ENCODE results near the gene RANGRF. TPM values are rescaled to one million over a fixed set of nuclear protein-coding genes. Genes with fewer than 3 reads are reported as not detected.
"Not testable (repeated sequence)": the region's sequence is repeated elsewhere in the genome, so short reads cannot be mapped to it uniquely, and the experiment has no call there.

Gene RANGRF, protein sequence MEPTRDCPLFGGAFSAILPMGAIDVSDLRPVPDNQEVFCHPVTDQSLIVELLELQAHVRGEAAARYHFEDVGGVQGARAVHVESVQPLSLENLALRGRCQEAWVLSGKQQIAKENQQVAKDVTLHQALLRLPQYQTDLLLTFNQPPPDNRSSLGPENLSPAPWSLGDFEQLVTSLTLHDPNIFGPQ
- total RNA-seq (2014; rRNA removed; shearing (Covaris generic)) = 13.0 and 15.9 TPM in 2 replicates
- 16.2 and 20.9 TPM in 2 replicates for polyA plus RNA-seq (2015; cell fraction: cytosol; rRNA removed)
- polyA plus RNA-seq (2015; cell fraction: nucleus; rRNA removed) = 10.9 and 14.5 TPM in 2 replicates

DNA sequence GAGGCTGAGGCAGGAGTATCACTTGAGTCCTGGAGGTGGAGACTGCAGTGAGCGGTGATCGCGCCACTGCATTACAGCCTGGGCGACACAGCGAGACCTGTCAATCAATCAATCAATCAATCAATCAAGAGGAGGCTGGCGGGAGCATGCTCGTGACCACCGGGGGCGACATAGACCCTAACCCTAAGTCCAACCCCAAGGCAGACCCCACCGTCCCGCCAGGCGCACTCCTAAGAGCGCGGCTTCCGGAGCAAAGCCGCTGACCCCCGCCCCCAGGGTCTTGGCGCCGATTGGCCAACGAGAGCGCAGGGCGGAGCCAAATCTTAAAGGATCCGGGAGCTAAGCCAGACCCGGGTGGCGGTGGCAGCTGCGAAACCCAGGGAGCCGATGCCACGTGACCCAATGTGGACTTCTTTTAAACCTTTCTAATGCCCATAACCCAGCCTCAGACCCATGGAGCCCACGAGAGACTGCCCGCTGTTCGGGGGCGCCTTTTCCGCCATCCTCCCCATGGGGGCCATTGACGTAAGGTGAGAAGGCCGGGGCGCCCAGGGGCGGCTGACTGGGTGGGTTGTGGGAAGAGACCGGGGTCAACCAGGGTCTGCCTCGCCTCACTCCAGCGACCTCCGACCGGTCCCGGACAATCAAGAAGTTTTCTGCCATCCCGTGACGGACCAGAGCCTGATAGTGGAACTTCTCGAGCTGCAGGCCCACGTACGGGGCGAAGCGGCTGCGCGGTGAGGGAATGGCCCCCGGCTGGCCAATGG lies at the start of gene RANGRF:
RANGRF (plus strand) TSS at position 335 of the 767 bp plus-strand sequence; CDS start at position 454, 119 bp downstream.
- peak; percentile 75 for DNase-seq (ENCODE audit: low read depth)

DNA sequence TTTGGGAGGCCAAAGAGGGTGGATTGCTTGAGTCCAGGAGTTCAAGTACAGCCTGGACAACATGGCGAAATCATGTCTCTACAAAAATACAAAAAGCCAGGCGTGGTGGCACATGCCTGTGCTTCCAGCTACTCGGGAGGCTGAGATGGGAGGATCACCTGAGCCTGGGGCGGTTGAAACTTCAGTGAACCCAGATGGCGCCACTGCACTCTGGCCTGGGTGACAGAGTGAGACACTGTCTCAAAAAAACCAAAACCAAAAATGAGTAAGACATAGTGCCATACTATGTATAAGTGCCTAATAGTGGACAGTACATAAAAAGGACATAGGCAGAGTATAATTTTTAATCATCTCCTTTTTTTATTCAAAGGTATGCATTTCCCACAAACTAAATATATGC lies 44.6 kb upstream of the RANGRF start:
- DNase-seq (ENCODE audit: low read depth) = no peak

DNA sequence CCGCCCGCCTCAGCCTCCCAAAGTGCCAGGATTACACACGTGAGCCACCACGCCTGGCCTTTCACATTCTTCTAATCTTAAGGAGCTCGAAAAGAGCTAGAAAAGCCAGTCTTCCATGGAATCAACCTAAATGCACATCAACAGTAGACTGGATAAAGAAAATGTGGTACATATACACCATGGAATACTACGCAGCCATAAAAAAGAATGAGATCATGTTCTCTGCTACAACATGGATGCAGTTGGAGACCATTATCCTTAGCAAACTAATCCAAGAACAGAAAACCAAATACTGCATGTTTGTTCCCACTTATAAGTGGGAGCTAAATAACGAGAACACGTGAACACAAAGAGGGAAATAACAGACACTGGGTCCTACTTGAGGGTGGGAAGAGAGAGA lies 43.7 kb upstream of the RANGRF start:
- no peak for DNase-seq (ENCODE audit: low read depth)

GRCh38 chr17:8248751-8249607 lies 39.5 kb upstream of the RANGRF start, which contains the start of gene PFAS:
TSS of gene PFAS (plus strand) at chr17:8249289. CDS start at chr17:8253938, 4,649 bp downstream.
- DNase-seq (ENCODE audit: low read depth) = peak; percentile 84

GRCh38 chr17:8249621-8250500 lies 38.6 kb upstream of the RANGRF start:
- no peak for DNase-seq (ENCODE audit: low read depth)

- DNase-seq (ENCODE audit: low read depth) = not testable (repeated sequence)
Observed at GRCh38 chr17:8251411-8251810, 37.1 kb upstream of the RANGRF start.

GRCh38 chr17:8253801-8254200 lies 34.7 kb upstream of the RANGRF start:
- DNase-seq (ENCODE audit: low read depth) = no peak

GRCh38 chr17:8254881-8255280 lies 33.6 kb upstream of the RANGRF start:
- DNase-seq (ENCODE audit: low read depth) = no peak

DNA sequence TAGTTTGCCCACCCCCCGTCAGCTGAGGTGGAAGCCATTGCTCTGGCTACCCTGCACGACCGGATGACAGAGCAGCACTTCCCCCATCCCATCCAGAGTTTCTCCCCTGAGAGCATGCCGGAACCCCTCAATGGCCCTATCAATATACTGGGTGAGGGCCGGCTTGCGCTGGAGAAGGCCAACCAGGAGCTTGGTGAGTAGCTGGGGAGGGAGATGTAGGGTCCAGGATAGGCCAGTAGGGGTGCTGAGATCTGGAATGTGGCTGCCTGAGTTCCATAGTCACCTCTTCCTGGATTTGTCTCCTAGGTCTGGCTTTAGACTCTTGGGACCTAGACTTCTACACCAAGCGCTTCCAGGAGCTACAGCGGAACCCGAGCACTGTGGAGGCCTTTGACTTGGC lies 33.0 kb upstream of the RANGRF start:
- no peak for DNase-seq (ENCODE audit: low read depth)

- no peak for DNase-seq (ENCODE audit: low read depth)
Observed at GRCh38 chr17:8256291-8256690, 32.2 kb upstream of the RANGRF start.

GRCh38 chr17:8256691-8257090 lies 31.8 kb upstream of the RANGRF start:
- DNase-seq (ENCODE audit: low read depth) = no peak

DNA sequence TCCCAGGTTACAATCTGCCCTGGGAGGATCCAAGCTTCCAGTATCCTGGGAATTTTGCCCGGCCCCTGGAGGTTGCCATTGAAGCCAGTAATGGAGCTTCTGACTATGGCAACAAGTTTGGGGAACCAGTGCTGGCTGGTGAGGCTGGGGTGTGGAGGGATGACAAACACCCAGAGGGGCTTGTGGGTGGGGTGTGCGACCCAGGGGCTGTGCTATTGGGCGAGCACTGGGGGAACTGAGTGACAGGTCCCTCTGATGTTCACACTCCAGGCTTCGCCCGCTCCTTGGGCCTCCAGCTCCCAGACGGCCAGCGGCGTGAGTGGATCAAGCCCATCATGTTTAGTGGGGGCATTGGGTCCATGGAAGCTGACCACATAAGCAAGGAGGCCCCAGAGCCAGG lies 30.7 kb upstream of the RANGRF start:
- no peak for DNase-seq (ENCODE audit: low read depth)

GRCh38 chr17:8264320-8264719 lies 24.1 kb upstream of the RANGRF start:
- DNase-seq (ENCODE audit: low read depth) = no peak

- DNase-seq (ENCODE audit: low read depth) = no peak
Observed at GRCh38 chr17:8264836-8265542, 23.5 kb upstream of the RANGRF start.

GRCh38 chr17:8266648-8267479 lies 21.6 kb upstream of the RANGRF start:
- DNase-seq (ENCODE audit: low read depth) = no peak

- DNase-seq (ENCODE audit: low read depth) = no peak
Observed at GRCh38 chr17:8267480-8268147, 20.9 kb upstream of the RANGRF start.

- DNase-seq (ENCODE audit: low read depth) = no peak
Observed at GRCh38 chr17:8268550-8269298, 19.7 kb upstream of the RANGRF start.

- DNase-seq (ENCODE audit: low read depth) = no peak
Observed at GRCh38 chr17:8272421-8272820, 16.0 kb upstream of the RANGRF start.
